CD14-positive monocyte (primary cell): ENCODE data around the gene CFAP92. TPM values are rescaled to one million over a fixed set of nuclear protein-coding genes. Genes with fewer than 3 reads are reported as not detected.

ENCODE experiments used
- DNase-seq, 3 donors: peaks; one replicate each; pipeline ENCODE4 v3.0.0-alpha.2; 2011 to 2022
- H2AFZ ChIP-seq: 2 replicates; pipeline ENCODE4 v1.6.0; 2012; ENCODE audit warnings: mild to moderate bottlenecking, low read depth, low read length, inconsistent platforms; ENCODE audit not compliant: insufficient read depth, poor library complexity, severe bottlenecking
- H3K27ac ChIP-seq, 2 donors: 1 replicate in 1 of 2; 2 replicates in 1 of 2; pipeline ENCODE4 v1.5.1; 2012 to 2013; ENCODE audit warnings: low read length in 2 of 2, control low read depth in 1 of 2, inconsistent platforms in 1 of 2, low read depth in 1 of 2, mild to moderate bottlenecking in 1 of 2
- H3K27me3 ChIP-seq, 2 donors: one replicate each; pipeline versions ENCODE4 v1.6.0 to v1.6.1; 2011 to 2013; ENCODE audit warnings: low read length in 2 of 2; ENCODE audit not compliant: control insufficient read depth in 2 of 2, insufficient read depth in 2 of 2
- H3K36me3 ChIP-seq, 2 donors: replicated peaks in 1 of 2; 1 replicate in 1 of 2; 2 replicates in 1 of 2; pipeline versions ENCODE4 v1.5.1 to v1.6.1; 2012 to 2013; ENCODE audit warnings: low read length in 2 of 2, control low read depth in 1 of 2, inconsistent platforms in 1 of 2, mild to moderate bottlenecking in 1 of 2; ENCODE audit not compliant: insufficient read depth in 2 of 2, control insufficient read depth in 1 of 2
- H3K4me1 ChIP-seq, 2 donors: 1 replicate in 1 of 2; 2 replicates in 1 of 2; pipeline versions ENCODE4 v1.5.1 to v1.6.1; 2012 to 2013; ENCODE audit warnings: low read length in 2 of 2, control low read depth in 1 of 2, inconsistent platforms in 1 of 2, mild to moderate bottlenecking in 1 of 2, moderate library complexity in 1 of 2; ENCODE audit not compliant: insufficient read depth in 2 of 2, control insufficient read depth in 1 of 2
- H3K4me2 ChIP-seq: replicated peaks from 2 replicates; pipeline ENCODE3; 2012; ENCODE audit warnings: low read length, moderate library complexity, mild to moderate bottlenecking; ENCODE audit not compliant: poor library complexity, severe bottlenecking; ENCODE audit errors: extremely low read depth
- H3K4me3 ChIP-seq, 3 experiments: fragments of 200-600 bp in 1 of 3; sonication (generic) in 1 of 3; replicated peaks in 1 of 3; 1 replicate in 2 of 3; 2 replicates in 1 of 3; pipeline ENCODE4 v1.5.1; 2011 to 2013; ENCODE audit warnings: low read length in 3 of 3, mild to moderate bottlenecking in 3 of 3, control low read depth in 2 of 3, low read depth in 2 of 3, inconsistent platforms in 1 of 3, moderate library complexity in 1 of 3
- H3K79me2 ChIP-seq: 2 replicates; pipeline ENCODE4 v1.6.0; 2012; ENCODE audit warnings: mild to moderate bottlenecking, control low read depth, inconsistent platforms, low read length, moderate library complexity; ENCODE audit not compliant: insufficient read depth
- H3K9ac ChIP-seq: 2 replicates; pipeline ENCODE4 v1.6.0; 2017; ENCODE audit warnings: low read length, mild to moderate bottlenecking; ENCODE audit not compliant: insufficient read depth, poor library complexity, severe bottlenecking
- H3K9me3 ChIP-seq, 2 donors: replicated peaks in 1 of 2; 1 replicate in 1 of 2; 2 replicates in 1 of 2; pipeline versions ENCODE4 v1.5.1 to v1.6.1; 2012 to 2013; ENCODE audit warnings: low read length in 2 of 2, control low read depth in 1 of 2; ENCODE audit not compliant: control insufficient read depth in 1 of 2, insufficient read depth in 1 of 2
- H4K20me1 ChIP-seq: 2 replicates; pipeline ENCODE4 v1.6.0; 2012; ENCODE audit warnings: mild to moderate bottlenecking, low read length, control low read depth, moderate library complexity; ENCODE audit not compliant: insufficient read depth
- H3K27ac Mint-ChIP-seq, 7 donors: one replicate each; pipeline ENCODE4 v1.8.0; 2020; ENCODE audit warnings: mild to moderate bottlenecking in 7 of 7, mixed read lengths in 7 of 7, moderate library complexity in 6 of 7, inconsistent platforms in 2 of 7
- H3K27me3 Mint-ChIP-seq, 3 donors: one replicate each; pipeline ENCODE4 v1.8.0; 2021 to 2022; ENCODE audit warnings: low read depth in 3 of 3, mild to moderate bottlenecking in 3 of 3, mixed read lengths in 3 of 3, moderate library complexity in 3 of 3, inconsistent platforms in 1 of 3
- H3K36me3 Mint-ChIP-seq, 2 donors: one replicate each; pipeline ENCODE4 v1.8.0; 2020; ENCODE audit warnings: mixed read lengths in 2 of 2, inconsistent platforms in 1 of 2, mild to moderate bottlenecking in 1 of 2
- H3K4me1 Mint-ChIP-seq: one replicate; pipeline ENCODE4 v1.8.0; 2020; ENCODE audit warnings: mild to moderate bottlenecking, mixed read lengths
- H3K4me3 Mint-ChIP-seq, 2 donors: one replicate each; pipeline ENCODE4 v1.8.0; 2020; ENCODE audit warnings: mild to moderate bottlenecking in 2 of 2, mixed read lengths in 2 of 2, moderate library complexity in 1 of 2
- H3K9me3 Mint-ChIP-seq, 7 donors: one replicate each; pipeline ENCODE4 v1.8.0; 2020 to 2022; ENCODE audit warnings: mixed read lengths in 7 of 7, mild to moderate bottlenecking in 6 of 7, moderate library complexity in 6 of 7, inconsistent platforms in 2 of 7
- WGBS: methylation state at CpG from one replicate; pipeline ENCODE4 v1.1.5; 2013; ENCODE audit warnings: missing lambda C conversion rate; ENCODE audit not compliant: insufficient coverage; 5-methylcytosine and 5-hydroxymethylcytosine counted together
- intact Hi-C, 2 donors: fragments of 100-400 bp; cut with micrococcal nuclease; formaldehyde crosslinking; loops; one replicate each; pipeline versions ENCODE4 v1.15.0 to v1.15.1; 2023
- polyA plus RNA-seq, 3 donors: library from polyadenylated mRNA; depleted of rRNA in 1 of 3; unstranded in 2 of 3; stranded (reverse) in 1 of 3; fragments of 300-500 nt in 2 of 3; fragments of >200 nt in 1 of 3; fragmentation: Illumina TruSeq in 2 of 3; gene quantifications; 1 replicate in 2 of 3; 2 replicates in 1 of 3; pipeline ENCODE4 v1.2.3, GENCODE V29; 2012 to 2021
- TF ChIP-seq, protein P1 (sequence below): fragments of 200-600 bp; IDR thresholded peaks from one replicate; pipeline ENCODE4 v1.8.0; 2022; ENCODE audit warnings: antibody characterized with exemption, mild to moderate bottlenecking

The CFAP92 gene
- polyA plus RNA-seq, 3 donors: 0.12 to 0.50 (median 0.19) TPM

- H3K36me3 ChIP-seq: no peaks in the 10 kb centered on the region
- H3K36me3 Mint-ChIP-seq: no peaks in the 10 kb centered on the region
- H3K9ac ChIP-seq: no peak overlapping the region
- H3K4me1 Mint-ChIP-seq: no peaks in the 10 kb centered on the region
- H3K27ac ChIP-seq: no peak overlapping the region
- no peaks in the 10 kb centered on the region for H3K9me3 ChIP-seq
- H3K4me3 Mint-ChIP-seq: no peak overlapping the region
- no peak overlapping the region for H3K4me2 ChIP-seq
- DNase-seq: no peak
- intact Hi-C loops: no loop called here
- H3K79me2 ChIP-seq: no peaks in the 10 kb centered on the region
- no peak overlapping the region for H3K4me3 ChIP-seq
- no peaks in the 10 kb centered on the region for H3K27me3 ChIP-seq
- H2AFZ ChIP-seq: no peak overlapping the region
- H3K4me1 ChIP-seq: no peaks in the 10 kb centered on the region
- no peak overlapping the region for H3K27ac Mint-ChIP-seq
- TF ChIP-seq, protein P1, sequence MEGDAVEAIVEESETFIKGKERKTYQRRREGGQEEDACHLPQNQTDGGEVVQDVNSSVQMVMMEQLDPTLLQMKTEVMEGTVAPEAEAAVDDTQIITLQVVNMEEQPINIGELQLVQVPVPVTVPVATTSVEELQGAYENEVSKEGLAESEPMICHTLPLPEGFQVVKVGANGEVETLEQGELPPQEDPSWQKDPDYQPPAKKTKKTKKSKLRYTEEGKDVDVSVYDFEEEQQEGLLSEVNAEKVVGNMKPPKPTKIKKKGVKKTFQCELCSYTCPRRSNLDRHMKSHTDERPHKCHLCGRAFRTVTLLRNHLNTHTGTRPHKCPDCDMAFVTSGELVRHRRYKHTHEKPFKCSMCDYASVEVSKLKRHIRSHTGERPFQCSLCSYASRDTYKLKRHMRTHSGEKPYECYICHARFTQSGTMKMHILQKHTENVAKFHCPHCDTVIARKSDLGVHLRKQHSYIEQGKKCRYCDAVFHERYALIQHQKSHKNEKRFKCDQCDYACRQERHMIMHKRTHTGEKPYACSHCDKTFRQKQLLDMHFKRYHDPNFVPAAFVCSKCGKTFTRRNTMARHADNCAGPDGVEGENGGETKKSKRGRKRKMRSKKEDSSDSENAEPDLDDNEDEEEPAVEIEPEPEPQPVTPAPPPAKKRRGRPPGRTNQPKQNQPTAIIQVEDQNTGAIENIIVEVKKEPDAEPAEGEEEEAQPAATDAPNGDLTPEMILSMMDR: no peak
- no peaks in the 10 kb centered on the region for H3K9me3 Mint-ChIP-seq
- H3K27me3 Mint-ChIP-seq: no peaks in the 10 kb centered on the region
- no peaks in the 10 kb centered on the region for H4K20me1 ChIP-seq
- 97% methylated on average over 7 of the region's 9 CpGs for WGBS
These were observed 10.4 kb downstream of the CFAP92 start for GRCh38 chr3:128983293-128984069.

DNA sequence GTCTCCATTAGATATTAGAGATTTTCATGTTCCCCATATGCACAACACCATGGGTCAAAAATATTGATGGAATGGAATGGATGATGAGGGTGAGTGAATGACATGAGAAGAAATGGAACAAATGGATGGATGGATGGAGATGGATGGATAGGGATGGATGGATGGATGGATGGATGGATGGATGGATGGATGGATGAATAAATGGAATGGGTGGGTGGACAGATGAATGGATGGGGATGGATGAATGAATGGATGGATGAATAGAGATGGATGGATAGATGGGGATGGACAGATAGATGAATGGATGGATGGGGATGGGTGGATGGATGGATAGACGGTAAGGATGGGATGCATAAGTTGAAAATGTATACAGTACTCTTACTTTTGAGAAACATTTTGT is 18.6 kb downstream of the CFAP92 start:
- TF ChIP-seq, protein P1: no peak
- Histone ChIP-seq H3K4me1 (peaks cover 12 to 22% of the 10 kb centered on the region in 2 donors), H3K36me3 (no peaks in the 10 kb centered on the region), H3K27me3 (no peaks in the 10 kb centered on the region), H2AFZ (no peak overlapping the region), H3K9me3 (no peaks in the 10 kb centered on the region), H3K27ac (no peak overlapping the region), H4K20me1 (no peaks in the 10 kb centered on the region), H3K4me3 (no peak overlapping the region), H3K79me2 (no peaks in the 10 kb centered on the region), H3K4me2 (no peak overlapping the region), H3K9ac (no peak overlapping the region)
- no peak overlapping the region for H3K27ac Mint-ChIP-seq
- peaks cover 0 to 3% (median 0%) of the 10 kb centered on the region in 7 donors for H3K9me3 Mint-ChIP-seq
- H3K4me1 Mint-ChIP-seq: peaks cover 26% of the 10 kb centered on the region
- H3K27me3 Mint-ChIP-seq: peaks cover 0 to 3% (median 0%) of the 10 kb centered on the region in 3 donors
- no peak overlapping the region for H3K4me3 Mint-ChIP-seq
- WGBS: no CpG with 5 or more reads among the region's 1 CpG
- H3K36me3 Mint-ChIP-seq: no peaks in the 10 kb centered on the region
- no peak for DNase-seq
- intact Hi-C loops: loop anchor here (10.0 kb wide), 2 partner anchors 340 to 350 kb away; a partner anchor contains a TSS
